Thymus (tissue), 11 donors: ENCODE data around the gene ZPLD1. TPM values are rescaled to one million over a fixed set of nuclear protein-coding genes. Genes with fewer than 3 reads are reported as not detected.

Experiments
- DNase-seq, 9 donors: peaks; one replicate each; pipeline ENCODE4 v3.0.0-alpha.2; 2013; ENCODE audit warnings: low spot score in 9 of 9, low read depth in 6 of 9, missing footprints in 1 of 9
- H3K27ac ChIP-seq, 2 donors: one replicate each; pipeline ENCODE4 v1.5.1; 2013; ENCODE audit warnings: control low read depth in 1 of 2, low read depth in 1 of 2, low read length in 1 of 2, mild to moderate bottlenecking in 1 of 2, moderate library complexity in 1 of 2
- H3K27me3 ChIP-seq, 2 donors: one replicate each; pipeline ENCODE4 v1.5.1; 2013; ENCODE audit warnings: low read length in 1 of 2; ENCODE audit not compliant: control insufficient read depth in 2 of 2, insufficient read depth in 1 of 2
- H3K36me3 ChIP-seq, 2 donors: one replicate each; pipeline ENCODE4 v1.5.1; 2013; ENCODE audit warnings: low read length in 1 of 2, mild to moderate bottlenecking in 1 of 2, moderate library complexity in 1 of 2; ENCODE audit not compliant: control insufficient read depth in 2 of 2, insufficient read depth in 2 of 2
- H3K4me1 ChIP-seq, 2 donors: one replicate each; pipeline ENCODE4 v1.5.1; 2013; ENCODE audit warnings: low read length in 2 of 2; ENCODE audit not compliant: control insufficient read depth in 2 of 2, insufficient read depth in 2 of 2
- H3K4me3 ChIP-seq, 2 donors: one replicate each; pipeline ENCODE4 v1.5.1; 2013; ENCODE audit warnings: low read length in 2 of 2, control low read depth in 1 of 2, mild to moderate bottlenecking in 1 of 2
- H3K9me3 ChIP-seq, 2 donors: one replicate each; pipeline ENCODE4 v1.5.1; 2013; ENCODE audit warnings: low read length in 1 of 2, mild to moderate bottlenecking in 1 of 2; ENCODE audit not compliant: control insufficient read depth in 2 of 2, insufficient read depth in 1 of 2
- WGBS: extraction: QIAGEN DNeasy Blood & Tissue Kit; methylation state at CpG from one replicate; pipeline ENCODE4 v1.1.7; 2013; 5-methylcytosine and 5-hydroxymethylcytosine counted together
- polyA plus RNA-seq: library from polyadenylated mRNA; stranded (reverse); fragments of 200-250 nt; gene quantifications from one replicate; pipeline ENCODE4 v1.2.3, GENCODE V29; 2013
- total RNA-seq: library from RNA; stranded (reverse); fragments of 120-200 nt; gene quantifications from one replicate; pipeline ENCODE4 v1.2.4, GENCODE V29; 2013
- donor health status: healthy.

ZPLD1 gene
- total and polyA plus RNA-seq, 2 donors = 0.09 to 0.11 TPM

GRCh38 chr3:102451543-102451942 lies 16.7 kb downstream of the ZPLD1 start:
- Histone ChIP-seq H3K36me3 (no peaks in the 10 kb centered on the region), H3K27me3 (no peaks in the 10 kb centered on the region), H3K4me1 (no peaks in the 10 kb centered on the region), H3K27ac (no peak overlapping the region), H3K4me3 (no peak overlapping the region), H3K9me3 (no peaks in the 10 kb centered on the region)
- no peak for DNase-seq
- 90% methylated on average over 1 of the region's 1 CpG for WGBS

GRCh38 chr3:102454181-102454580 lies 19.4 kb downstream of the ZPLD1 start:
- no peaks in the 10 kb centered on the region for H3K27me3 ChIP-seq
- no peak for DNase-seq
- no peak overlapping the region for H3K27ac ChIP-seq
- no peaks in the 10 kb centered on the region for H3K4me1 ChIP-seq
- no peaks in the 10 kb centered on the region for H3K9me3 ChIP-seq
- H3K4me3 ChIP-seq = no peak overlapping the region
- WGBS = 78% methylated on average over 3 of the region's 3 CpGs
- H3K36me3 ChIP-seq = no peaks in the 10 kb centered on the region

GRCh38 chr3:102457644-102458043 lies 22.8 kb downstream of the ZPLD1 start:
- H3K27me3 ChIP-seq = no peaks in the 10 kb centered on the region
- H3K27ac ChIP-seq = no peak overlapping the region
- WGBS = 86% methylated on average over 2 of the region's 2 CpGs
- no peak for DNase-seq
- H3K4me3 ChIP-seq = no peak overlapping the region
- H3K4me1 ChIP-seq = no peaks in the 10 kb centered on the region
- no peaks in the 10 kb centered on the region for H3K9me3 ChIP-seq
- no peaks in the 10 kb centered on the region for H3K36me3 ChIP-seq

- H3K9me3 ChIP-seq = no peaks in the 10 kb centered on the region
- H3K4me3 ChIP-seq = no peak overlapping the region
- no peak for DNase-seq
- H3K27ac ChIP-seq = no peak overlapping the region
- no peaks in the 10 kb centered on the region for H3K27me3 ChIP-seq
- no peaks in the 10 kb centered on the region for H3K4me1 ChIP-seq
- H3K36me3 ChIP-seq = no peaks in the 10 kb centered on the region
These were observed 25.8 kb downstream of the ZPLD1 start for GRCh38 chr3:102460579-102460978.

GRCh38 chr3:102464261-102464660 lies 29.4 kb downstream of the ZPLD1 start:
- H3K36me3 ChIP-seq = no peaks in the 10 kb centered on the region
- WGBS = 98% methylated on average over 2 of the region's 2 CpGs
- H3K9me3 ChIP-seq = no peaks in the 10 kb centered on the region
- H3K4me1 ChIP-seq = no peaks in the 10 kb centered on the region
- H3K27me3 ChIP-seq = no peaks in the 10 kb centered on the region
- H3K4me3 ChIP-seq = no peak overlapping the region
- H3K27ac ChIP-seq = no peak overlapping the region
- no peak for DNase-seq

GRCh38 chr3:102466001-102466400 lies 31.2 kb downstream of the ZPLD1 start:
- H3K27ac ChIP-seq = no peak overlapping the region
- no peak for DNase-seq
- WGBS = 57% methylated on average over 1 of the region's 1 CpG

GRCh38 chr3:102470066-102470465 lies 35.3 kb downstream of the ZPLD1 start:
- DNase-seq = no peak
- Histone ChIP-seq H3K27me3 (no peaks in the 10 kb centered on the region), H3K27ac (no peak overlapping the region), H3K9me3 (no peaks in the 10 kb centered on the region), H3K4me3 (no peak overlapping the region), H3K4me1 (no peaks in the 10 kb centered on the region), H3K36me3 (no peaks in the 10 kb centered on the region)
- 96% methylated on average over 6 of the region's 6 CpGs for WGBS

More at GRCh38 chr3:102466001-102466400, 31.2 kb downstream of the ZPLD1 start:
- no peaks in the 10 kb centered on the region for H3K9me3 ChIP-seq
- no peaks in the 10 kb centered on the region for H3K27me3 ChIP-seq
- no peaks in the 10 kb centered on the region for H3K36me3 ChIP-seq
- no peak overlapping the region for H3K4me3 ChIP-seq
- no peaks in the 10 kb centered on the region for H3K4me1 ChIP-seq

GRCh38 chr3:102471001-102471400 lies 36.2 kb downstream of the ZPLD1 start:
- no peaks in the 10 kb centered on the region for H3K4me1 ChIP-seq
- DNase-seq = no peak
- no peaks in the 10 kb centered on the region for H3K27me3 ChIP-seq
- H3K9me3 ChIP-seq = no peaks in the 10 kb centered on the region
- H3K36me3 ChIP-seq = no peaks in the 10 kb centered on the region
- no peak overlapping the region for H3K4me3 ChIP-seq
- no peak overlapping the region for H3K27ac ChIP-seq
- 91% methylated on average over 10 of the region's 10 CpGs for WGBS

- Histone ChIP-seq H3K4me1 (no peaks in the 10 kb centered on the region), H3K4me3 (no peak overlapping the region), H3K27me3 (no peaks in the 10 kb centered on the region), H3K36me3 (no peaks in the 10 kb centered on the region), H3K27ac (no peak overlapping the region), H3K9me3 (no peaks in the 10 kb centered on the region)
- DNase-seq = no peak
- 92% methylated on average over 2 of the region's 2 CpGs for WGBS
These were observed 36.7 kb downstream of the ZPLD1 start for GRCh38 chr3:102471491-102471890.

- Histone ChIP-seq H3K27ac (no peak overlapping the region), H3K4me3 (no peak overlapping the region), H3K4me1 (no peaks in the 10 kb centered on the region), H3K27me3 (no peaks in the 10 kb centered on the region), H3K9me3 (no peaks in the 10 kb centered on the region), H3K36me3 (no peaks in the 10 kb centered on the region)
- DNase-seq = no peak
These were observed 38.8 kb downstream of the ZPLD1 start for GRCh38 chr3:102473648-102474047.
